GM13976 (cell line): ENCODE data around the gene UNC119.

Experiments
- DNase-seq: peaks from one replicate; pipeline ENCODE4 v3.0.0; 2012; ENCODE audit warnings: low spot score
- CTCF ChIP-seq: IDR thresholded peaks from 2 replicates; pipeline ENCODE4 v1.5.1; 2012; ENCODE audit warnings: borderline replicate concordance, mild to moderate bottlenecking; ENCODE audit not compliant: insufficient read depth; ENCODE audit errors: extremely low read depth, missing control alignments, control extremely low read depth
- in situ Hi-C: fragments of 300-500 bp; cut with MboI; formaldehyde crosslinking; loops from one replicate; pipeline ENCODE4 v1.12.0; 2022; ENCODE audit warnings: low sequenced_read_pairs, mixed read lengths, inconsistent platforms; ENCODE audit not compliant: unreplicated experiment

UNC119 gene

GRCh38 chr17:28573521-28573920 is 21.1 kb upstream of the UNC119 start:
- in situ Hi-C loops = no loop called here
- TF ChIP-seq CTCF = no peak
- DNase-seq = no peak

- no peak for TF ChIP-seq CTCF
- DNase-seq = no peak
- in situ Hi-C loops = no loop called here
Observed at GRCh38 chr17:28573040-28573380, 20.6 kb upstream of the UNC119 start.

GRCh38 chr17:28572259-28573039 is 20.0 kb upstream of the UNC119 start:
- in situ Hi-C loops = no loop called here
- no peak for DNase-seq

GRCh38 chr17:28571361-28572122 is 19.1 kb upstream of the UNC119 start, which contains the start of gene PIGS:
Gene PIGS, minus strand, starts transcription at chr17:28571524. Its CDS starts 28 bp downstream, at chr17:28571496.
- in situ Hi-C loops = no loop called here
- peak; percentile 97 for DNase-seq
- TF ChIP-seq CTCF = no peak

More at GRCh38 chr17:28572259-28573039, 20.0 kb upstream of the UNC119 start:
- no peak for TF ChIP-seq CTCF

GRCh38 chr17:28570716-28571360 is 18.4 kb upstream of the UNC119 start:
- in situ Hi-C loops = no loop called here
- TF ChIP-seq CTCF = no peak
- peak; percentile 65 for DNase-seq

GRCh38 chr17:28569446-28569845 is 17.0 kb upstream of the UNC119 start:
- DNase-seq = no peak
- no peak for TF ChIP-seq CTCF
- in situ Hi-C loops = no loop called here
